Testis (tissue), 2 donors: ENCODE results near the gene CTH.

Experiments used
- CTCF ChIP-seq, 3 experiments: fragments of 450-650 bp in 2 of 3; fragments of 200-600 bp in 1 of 3; sonication (generic) in 1 of 3; IDR thresholded peaks; one replicate each; pipeline ENCODE4 v1.5.1; 2016 to 2019; ENCODE audit warnings: antibody characterized with exemption in 3 of 3, mild to moderate bottlenecking in 2 of 3, moderate library complexity in 1 of 3
- POLR2A ChIP-seq: fragments of 450-650 bp; IDR thresholded peaks from one replicate; pipeline ENCODE4 v1.6.1; 2017; ENCODE audit warnings: antibody characterized with exemption, mild to moderate bottlenecking, moderate library complexity

GRCh38 chr1:70401974-70402373, 9.1 kb upstream of the CTH start:
- TF ChIP-seq CTCF (IDR thresholded peaks at IDR 0.05): no peak
- TF ChIP-seq POLR2A: no peak
